Measurements from ENCODE around the gene ZNF296. TPM values are rescaled to one million over a fixed set of nuclear protein-coding genes. Genes with fewer than 3 reads are reported as not detected.

ZNF296 gene
- total RNA-seq, 5 donors from 2014 or later (not counting 1 experiment from before 2014, with no cell fraction given), result 1.4 to 4.3 (median 3.5) TPM

- peaks cover 49 to 91% of the 10 kb centered on the region in 2 donors for H3K36me3 ChIP-seq (ENCODE audit: control insufficient read depth in 2 of 2, extremely low read depth in 1 of 2, insufficient read depth in 1 of 2, low read length in 1 of 2)
- H3K4me1 Mint-ChIP-seq, result peaks cover 4 to 11% (median 5%) of the 10 kb centered on the region in 3 donors
- no peaks in the 10 kb centered on the region for H3K27me3 Mint-ChIP-seq
- H3K27ac Mint-ChIP-seq, result no peak overlapping the region
- 97% methylated on average over 5 of the region's 9 CpGs for WGBS (ENCODE audit: insufficient coverage)
- H3K4me1 ChIP-seq (ENCODE audit: control insufficient read depth in 1 of 2, extremely low read depth in 1 of 2, insufficient read depth in 2 of 2, low read length in 2 of 2), result peaks cover 0 to 7% of the 10 kb centered on the region in 2 experiments
- H3K9me3 ChIP-seq, result no peaks in the 10 kb centered on the region
- H3K27me3 ChIP-seq (replicated peaks in 1 of 2; ENCODE audit: control insufficient read depth in 2 of 2, extremely low read depth in 1 of 2, insufficient read depth in 2 of 2, low read length in 1 of 2), result no peaks in the 10 kb centered on the region
- ATAC-seq (replicated peaks in 1 of 4) (no peak), DNase-seq (no peak)
- no peak overlapping the region for H3K4me3 ChIP-seq (ENCODE audit: control insufficient read depth in 1 of 2, extremely low read depth in 1 of 2, low read length in 1 of 2)
- H3K9me3 Mint-ChIP-seq, result no peaks in the 10 kb centered on the region
- H3K4me3 Mint-ChIP-seq, result no peak overlapping the region
- H3K27ac ChIP-seq (ENCODE audit: low read length), result no peak overlapping the region
- peaks cover 54% of the 10 kb centered on the region for H3K36me3 Mint-ChIP-seq
- ChIA-PET CTCF (no interaction called here), POLR2A (interaction anchor here in 1 of 2 donors (0.6 kb wide), 1 partner anchor 29 kb away, joined by 4 read pairs; no protein-coding TSS in a partner anchor)
Observed at GRCh38 chr19:45057444-45057843, 18.8 kb downstream of the ZNF296 start.

- H3K36me3 ChIP-seq (ENCODE audit: control insufficient read depth in 2 of 2, extremely low read depth in 1 of 2, insufficient read depth in 1 of 2, low read length in 1 of 2), result peaks cover 48 to 93% of the 10 kb centered on the region in 2 donors
- ATAC-seq (replicated peaks in 1 of 4) (no peak), DNase-seq (no peak)
- H3K4me3 ChIP-seq (ENCODE audit: control insufficient read depth in 1 of 2, extremely low read depth in 1 of 2, low read length in 1 of 2), result no peak overlapping the region
- Mint-ChIP-seq H3K27ac (no peak overlapping the region), H3K9me3 (no peaks in the 10 kb centered on the region), H3K4me1 (peaks cover 5 to 11% (median 9%) of the 10 kb centered on the region in 3 donors), H3K27me3 (no peaks in the 10 kb centered on the region), H3K4me3 (no peak overlapping the region), H3K36me3 (peaks cover 56% of the 10 kb centered on the region)
- H3K9me3 ChIP-seq, result no peaks in the 10 kb centered on the region
- WGBS (ENCODE audit: insufficient coverage), result 100% methylated on average over 8 of the region's 8 CpGs
- H3K27ac ChIP-seq (ENCODE audit: low read length), result no peak overlapping the region
- H3K27me3 ChIP-seq (replicated peaks in 1 of 2; ENCODE audit: control insufficient read depth in 2 of 2, extremely low read depth in 1 of 2, insufficient read depth in 2 of 2, low read length in 1 of 2), result no peaks in the 10 kb centered on the region
- H3K4me1 ChIP-seq (ENCODE audit: control insufficient read depth in 1 of 2, extremely low read depth in 1 of 2, insufficient read depth in 2 of 2, low read length in 2 of 2), result peaks cover 0 to 7% of the 10 kb centered on the region in 2 experiments
- POLR2A ChIA-PET, result no interaction called here
- CTCF ChIA-PET, result no interaction called here
Observed at GRCh38 chr19:45056831-45057230, 19.4 kb downstream of the ZNF296 start.

- POLR2A ChIA-PET, result no interaction called here
- H3K36me3 Mint-ChIP-seq, result peaks cover 25% of the 10 kb centered on the region
Observed at GRCh38 chr19:45051929-45052579, 24.2 kb downstream of the ZNF296 start.

GRCh38 chr19:45050036-45050435, 26.2 kb downstream of the ZNF296 start:
- Mint-ChIP-seq H3K4me3 (no peak overlapping the region), H3K9me3 (no peaks in the 10 kb centered on the region), H3K4me1 (peaks cover 38 to 44% (median 44%) of the 10 kb centered on the region in 3 donors), H3K27me3 (no peaks in the 10 kb centered on the region), H3K36me3 (peaks cover 30% of the 10 kb centered on the region), H3K27ac (peak overlapping the region in 1 of 2 donors; percentile 2)
- 97% methylated on average over 5 of the region's 6 CpGs for WGBS (ENCODE audit: insufficient coverage)
- H3K27ac ChIP-seq (ENCODE audit: low read length), result no peak overlapping the region
- CTCF ChIA-PET, result interaction anchor here in 1 of 2 donors (0.5 kb wide), 1 partner anchor 543 kb away, joined by 5 read pairs; no protein-coding TSS in a partner anchor
- no peak for DNase-seq
- H3K4me3 ChIP-seq (ENCODE audit: control insufficient read depth in 1 of 2, extremely low read depth in 1 of 2, low read length in 1 of 2), result no peak overlapping the region
- no peak for ATAC-seq (replicated peaks in 1 of 4)
- H3K36me3 ChIP-seq (ENCODE audit: control insufficient read depth in 2 of 2, extremely low read depth in 1 of 2, insufficient read depth in 1 of 2, low read length in 1 of 2), result peaks cover 15 to 54% of the 10 kb centered on the region in 2 donors
- no peaks in the 10 kb centered on the region for H3K9me3 ChIP-seq
- H3K27me3 ChIP-seq (replicated peaks in 1 of 2; ENCODE audit: control insufficient read depth in 2 of 2, extremely low read depth in 1 of 2, insufficient read depth in 2 of 2, low read length in 1 of 2), result no peaks in the 10 kb centered on the region
- POLR2A ChIA-PET, result no interaction called here
- H3K4me1 ChIP-seq (ENCODE audit: control insufficient read depth in 1 of 2, extremely low read depth in 1 of 2, insufficient read depth in 2 of 2, low read length in 2 of 2), result peaks cover 2 to 16% of the 10 kb centered on the region in 2 experiments

More at GRCh38 chr19:45051929-45052579, 24.2 kb downstream of the ZNF296 start:
- WGBS (ENCODE audit: insufficient coverage), result 86% methylated on average over 6 of the region's 9 CpGs
- H3K27me3 ChIP-seq (replicated peaks in 1 of 2; ENCODE audit: control insufficient read depth in 2 of 2, extremely low read depth in 1 of 2, insufficient read depth in 2 of 2, low read length in 1 of 2), result no peaks in the 10 kb centered on the region
- H3K27ac Mint-ChIP-seq, result peak overlapping the region in 1 of 2 donors; percentile 73
- H3K9me3 Mint-ChIP-seq, result no peaks in the 10 kb centered on the region
- ATAC-seq (replicated peaks in 1 of 4), result no peak
- no peak overlapping the region for H3K27ac ChIP-seq (ENCODE audit: low read length)
- peaks cover 19 to 25% (median 23%) of the 10 kb centered on the region in 3 donors for H3K4me1 Mint-ChIP-seq
- H3K4me1 ChIP-seq (ENCODE audit: control insufficient read depth in 1 of 2, extremely low read depth in 1 of 2, insufficient read depth in 2 of 2, low read length in 2 of 2), result peaks cover under 1 to 6% of the 10 kb centered on the region in 2 experiments
- H3K4me3 Mint-ChIP-seq, result no peak overlapping the region
- H3K36me3 ChIP-seq (ENCODE audit: control insufficient read depth in 2 of 2, extremely low read depth in 1 of 2, insufficient read depth in 1 of 2, low read length in 1 of 2), result peaks cover 27 to 52% of the 10 kb centered on the region in 2 donors
- H3K27me3 Mint-ChIP-seq, result no peaks in the 10 kb centered on the region
- no peak for DNase-seq
- H3K9me3 ChIP-seq, result no peaks in the 10 kb centered on the region
- CTCF ChIA-PET, result no interaction called here
- H3K4me3 ChIP-seq (ENCODE audit: control insufficient read depth in 1 of 2, extremely low read depth in 1 of 2, low read length in 1 of 2), result no peak overlapping the region

- no peak overlapping the region for H3K4me3 Mint-ChIP-seq
- POLR2A ChIA-PET, result no interaction called here
- peaks cover 15 to 54% of the 10 kb centered on the region in 2 donors for H3K36me3 ChIP-seq (ENCODE audit: control insufficient read depth in 2 of 2, extremely low read depth in 1 of 2, insufficient read depth in 1 of 2, low read length in 1 of 2)
Observed at GRCh38 chr19:45049073-45049736, 27.1 kb downstream of the ZNF296 start.

GRCh38 chr19:45047188-45047797, 29.0 kb downstream of the ZNF296 start:
- no peaks in the 10 kb centered on the region for H3K9me3 Mint-ChIP-seq
- ChIA-PET POLR2A (interaction anchor here (0.6 to 0.8 kb wide), 2 partner anchors 12 to 326 kb away, joined by 3 read pairs; no protein-coding TSS in a partner anchor), CTCF (no interaction called here)
- WGBS (ENCODE audit: insufficient coverage), result no CpG with 5 or more reads among the region's 7 CpGs
- H3K27ac Mint-ChIP-seq, result peak overlapping the region; percentile 77 to 82
- H3K4me3 ChIP-seq (ENCODE audit: control insufficient read depth in 1 of 2, extremely low read depth in 1 of 2, low read length in 1 of 2), result no peak overlapping the region
- peak in 1 of 4 experiments; percentile 61 for ATAC-seq (replicated peaks in 1 of 4)
- H3K27me3 Mint-ChIP-seq, result no peaks in the 10 kb centered on the region
- peaks cover 17% of the 10 kb centered on the region for H3K36me3 Mint-ChIP-seq
- no peak for DNase-seq
- peaks cover 43 to 48% (median 46%) of the 10 kb centered on the region in 3 donors for H3K4me1 Mint-ChIP-seq
- H3K4me1 ChIP-seq (ENCODE audit: control insufficient read depth in 1 of 2, extremely low read depth in 1 of 2, insufficient read depth in 2 of 2, low read length in 2 of 2), result peaks cover 2 to 26% of the 10 kb centered on the region in 2 experiments
- H3K9me3 ChIP-seq, result no peaks in the 10 kb centered on the region
- H3K36me3 ChIP-seq (ENCODE audit: control insufficient read depth in 2 of 2, extremely low read depth in 1 of 2, insufficient read depth in 1 of 2, low read length in 1 of 2), result peaks cover 11 to 48% of the 10 kb centered on the region in 2 donors
- H3K27ac ChIP-seq (ENCODE audit: low read length), result no peak overlapping the region
- peak overlapping the region in 2 of 3 donors; percentile 7 to 21 for H3K4me3 Mint-ChIP-seq
- H3K27me3 ChIP-seq (replicated peaks in 1 of 2; ENCODE audit: control insufficient read depth in 2 of 2, extremely low read depth in 1 of 2, insufficient read depth in 2 of 2, low read length in 1 of 2), result no peaks in the 10 kb centered on the region

More at GRCh38 chr19:45049073-45049736, 27.1 kb downstream of the ZNF296 start:
- Mint-ChIP-seq H3K27ac (peak overlapping the region in 1 of 2 donors; percentile 55), H3K27me3 (no peaks in the 10 kb centered on the region), H3K4me1 (peaks cover 41 to 48% (median 46%) of the 10 kb centered on the region in 3 donors), H3K36me3 (peaks cover 25% of the 10 kb centered on the region), H3K9me3 (no peaks in the 10 kb centered on the region)
- H3K4me3 ChIP-seq (ENCODE audit: control insufficient read depth in 1 of 2, extremely low read depth in 1 of 2, low read length in 1 of 2), result no peak overlapping the region
- H3K4me1 ChIP-seq (ENCODE audit: control insufficient read depth in 1 of 2, extremely low read depth in 1 of 2, insufficient read depth in 2 of 2, low read length in 2 of 2), result peaks cover 2 to 22% of the 10 kb centered on the region in 2 experiments
- H3K9me3 ChIP-seq, result no peaks in the 10 kb centered on the region
- CTCF ChIA-PET, result no interaction called here
- DNase-seq (no peak), ATAC-seq (replicated peaks in 1 of 4) (no peak)
- whole genome bisulfite sequencing (ENCODE audit: insufficient coverage), result 87% methylated on average over 8 of the region's 8 CpGs
- no peak overlapping the region for H3K27ac ChIP-seq (ENCODE audit: low read length)
- no peaks in the 10 kb centered on the region for H3K27me3 ChIP-seq (replicated peaks in 1 of 2; ENCODE audit: control insufficient read depth in 2 of 2, extremely low read depth in 1 of 2, insufficient read depth in 2 of 2, low read length in 1 of 2)
